Fibroblast of skin of right quadriceps (primary cell): ENCODE results near the gene THOC7.
A peak's percentile ranks its signal among the peaks of the same experiment; 100 is the strongest.

ENCODE experiments used
- DNase-seq: peaks from one replicate; pipeline ENCODE4 v3.0.0-alpha.2; 2013

The THOC7 gene

DNA sequence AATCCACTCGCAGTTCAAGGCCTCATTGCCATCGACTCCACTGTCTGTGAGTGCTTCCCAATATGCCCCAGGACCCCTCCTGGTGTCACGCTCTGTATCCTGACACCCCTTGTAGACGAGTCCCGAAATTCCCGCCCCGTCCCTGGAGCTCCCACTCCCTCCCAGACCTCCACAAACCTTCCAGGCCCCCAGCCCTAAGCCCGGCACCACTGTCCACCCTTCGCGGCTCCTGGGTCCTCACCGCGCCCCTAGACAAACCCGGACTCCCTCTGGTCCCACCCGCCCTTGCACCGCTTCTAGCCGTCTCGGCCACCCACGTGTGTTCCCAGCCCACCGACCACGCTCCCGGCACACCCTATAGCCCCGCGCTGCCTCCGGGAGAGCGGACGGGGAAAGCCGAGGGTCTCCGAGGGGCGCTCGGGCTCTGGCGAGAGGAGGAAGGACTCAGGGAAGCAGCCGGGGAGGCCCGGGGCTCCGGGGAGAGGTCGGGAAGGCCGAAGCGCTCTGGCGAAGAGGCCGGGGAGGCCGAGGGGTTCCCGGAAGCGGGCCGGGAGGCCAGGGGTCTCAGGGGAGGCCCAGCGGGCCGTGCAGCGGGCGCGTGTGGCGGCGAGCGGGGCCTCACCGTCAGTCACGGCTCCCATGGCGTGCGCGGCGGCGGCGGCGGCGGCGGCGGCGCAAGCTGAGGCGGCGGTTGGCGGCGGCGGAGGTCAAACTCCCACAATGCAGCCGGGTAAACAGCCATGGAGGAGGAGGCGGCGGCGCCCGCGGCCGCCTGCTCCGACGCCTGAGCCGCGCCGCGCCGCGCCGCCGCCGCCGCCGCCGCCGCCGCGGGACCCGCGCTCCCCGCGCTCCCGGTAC, at the start of gene THOC7, which contains the start of gene ATXN7:
THOC7 (minus strand) TSS at position 656 of the 858 bp plus-strand sequence; CDS start at position 641, 15 bp downstream.
ATXN7 (plus strand) TSS at position 718 of the 858 bp plus-strand sequence. CDS start 48,732 bp downstream, outside the sequence.
- peak; percentile 63 for DNase-seq

DNA sequence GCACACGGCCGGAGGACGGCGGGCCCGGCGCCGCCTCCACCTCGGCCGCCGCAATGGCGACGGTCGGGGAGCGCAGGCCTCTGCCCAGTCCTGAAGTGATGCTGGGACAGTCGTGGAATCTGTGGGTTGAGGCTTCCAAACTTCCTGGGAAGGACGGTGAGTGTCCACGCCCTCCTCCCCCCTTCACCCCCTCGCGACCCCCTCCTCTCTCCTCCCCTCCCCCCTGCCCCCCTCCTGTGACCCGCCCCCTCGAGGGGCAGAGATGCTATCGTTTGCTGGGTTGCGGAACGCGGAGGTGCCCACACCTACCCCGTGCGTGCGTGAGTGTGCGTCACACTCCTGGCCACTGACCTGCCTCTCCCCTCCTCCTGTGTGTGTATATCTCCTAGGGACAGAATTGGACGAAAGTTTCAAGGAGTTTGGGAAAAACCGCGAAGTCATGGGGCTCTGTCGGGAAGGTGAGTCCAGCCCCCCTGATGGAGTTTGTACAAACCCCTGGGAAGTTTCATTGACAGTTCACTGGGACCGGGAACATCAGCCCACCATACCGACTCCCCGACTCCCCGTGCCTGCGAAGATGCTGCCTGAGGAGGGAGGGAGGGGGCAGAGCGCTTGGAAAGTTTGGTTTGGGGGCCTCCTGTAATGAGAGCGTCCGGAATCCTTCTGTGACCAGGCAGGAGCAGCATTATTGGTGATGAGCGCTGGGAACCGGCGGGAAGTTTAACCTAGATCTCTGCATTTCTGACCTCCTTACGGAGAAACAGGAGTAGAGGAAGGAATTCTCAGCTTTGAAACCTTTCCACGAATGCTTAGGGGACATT, 49.4 kb upstream of the THOC7 start:
- peak; percentile 48 for DNase-seq

DNA sequence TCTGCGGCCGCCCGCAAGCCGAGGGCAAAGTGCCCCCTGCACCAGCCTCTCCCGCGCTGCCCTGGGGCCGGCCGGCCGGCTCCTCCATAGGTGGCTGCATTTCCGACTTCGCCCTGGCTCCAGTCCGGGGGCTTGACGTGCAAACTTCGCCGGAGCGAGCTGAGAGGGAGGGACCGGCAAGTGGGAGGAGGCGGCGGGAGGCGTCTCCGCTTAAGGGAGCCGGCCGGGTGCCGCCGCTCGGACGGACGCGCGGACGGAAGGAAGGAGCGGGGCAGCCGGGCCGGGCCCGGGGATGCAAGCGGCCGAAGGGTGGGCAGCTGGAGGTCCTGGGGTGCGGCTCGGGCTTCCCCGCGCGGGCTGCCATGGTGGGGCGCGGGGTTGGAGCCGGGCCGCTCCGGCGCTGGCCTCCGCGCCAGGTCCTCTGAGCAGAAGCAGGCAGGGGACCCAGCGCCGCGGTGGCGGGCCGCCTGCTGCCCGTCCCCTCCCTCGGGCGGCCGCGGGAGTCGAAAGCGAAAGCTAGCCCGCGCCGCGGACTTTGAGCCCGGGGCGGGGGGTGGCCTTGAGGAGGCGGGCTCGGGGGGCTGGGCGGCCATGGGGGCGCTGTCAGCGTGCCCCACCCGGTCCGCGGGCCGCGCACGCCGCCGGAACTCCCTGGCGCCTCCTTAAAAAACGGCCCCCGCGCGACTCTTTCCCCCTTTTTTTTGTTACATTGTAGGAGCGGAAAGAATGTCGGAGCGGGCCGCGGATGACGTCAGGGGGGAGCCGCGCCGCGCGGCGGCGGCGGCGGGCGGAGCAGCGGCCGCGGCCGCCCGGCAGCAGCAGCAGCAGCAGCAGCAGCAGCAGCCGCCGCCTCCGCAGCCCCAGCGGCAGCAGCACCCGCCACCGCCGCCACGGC, 48.5 kb upstream of the THOC7 start, which contains the start of gene SCAANT1:
SCAANT1 (minus strand) TSS at position 511 of the 895 bp plus-strand sequence.
- peak; percentile 90 for DNase-seq

DNA sequence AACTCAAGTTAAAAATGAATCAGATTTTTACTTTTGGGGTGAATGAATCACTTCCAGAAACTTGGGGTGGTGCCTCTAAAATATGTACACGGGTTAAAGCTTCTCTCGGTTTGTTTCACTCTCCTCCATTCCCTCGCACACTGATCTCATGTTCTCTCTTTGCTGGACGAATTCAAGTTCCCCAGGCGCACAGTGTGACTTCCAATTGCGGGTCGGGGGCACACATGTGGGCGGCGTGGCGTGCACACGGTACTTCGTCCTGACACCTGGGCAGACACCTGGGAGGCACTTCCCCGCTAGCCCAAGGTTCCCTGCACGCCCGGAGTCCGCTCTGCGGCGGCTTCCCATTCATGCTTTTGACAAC, 47.9 kb upstream of the THOC7 start:
- DNase-seq, result no peak

DNA sequence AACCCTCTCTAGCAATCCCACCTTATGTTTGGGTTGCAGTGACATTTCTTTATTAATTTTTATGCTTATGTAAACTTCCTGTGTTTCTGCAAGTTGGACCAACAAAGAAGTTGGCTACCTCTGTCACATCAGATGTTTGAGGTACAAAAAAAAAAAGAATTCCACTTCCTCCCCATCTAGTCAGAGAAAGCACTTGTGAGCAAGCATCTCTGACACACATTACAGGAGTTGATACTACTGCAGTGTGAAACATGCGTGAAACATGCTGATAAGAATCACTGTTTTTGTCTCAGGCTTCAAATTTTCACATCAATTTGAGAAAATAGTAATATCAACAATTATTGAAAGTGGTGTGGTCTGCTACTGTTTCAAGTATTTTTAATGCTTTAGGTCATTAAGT, 47.3 kb upstream of the THOC7 start:
- DNase-seq, result no peak

DNA sequence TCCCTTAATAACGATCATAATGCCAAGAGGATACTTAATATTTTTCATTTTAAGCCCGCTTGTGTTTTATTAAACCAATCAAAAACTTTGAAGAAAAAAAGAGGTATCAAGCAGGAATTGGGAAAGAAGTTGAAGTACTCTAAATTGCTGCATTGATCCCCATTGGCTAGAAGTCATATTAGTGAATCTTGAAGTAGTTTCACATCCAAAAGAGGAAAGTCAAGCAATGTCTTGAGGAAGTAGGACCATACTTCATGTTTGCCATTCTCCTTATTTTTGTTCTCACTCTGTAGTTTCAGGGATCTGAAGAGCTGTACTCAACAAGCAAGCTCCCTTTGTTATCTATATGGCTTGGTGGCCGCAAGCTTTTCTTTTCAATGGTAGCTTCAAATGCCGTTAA, 46.4 kb upstream of the THOC7 start:
- DNase-seq, result no peak

DNA sequence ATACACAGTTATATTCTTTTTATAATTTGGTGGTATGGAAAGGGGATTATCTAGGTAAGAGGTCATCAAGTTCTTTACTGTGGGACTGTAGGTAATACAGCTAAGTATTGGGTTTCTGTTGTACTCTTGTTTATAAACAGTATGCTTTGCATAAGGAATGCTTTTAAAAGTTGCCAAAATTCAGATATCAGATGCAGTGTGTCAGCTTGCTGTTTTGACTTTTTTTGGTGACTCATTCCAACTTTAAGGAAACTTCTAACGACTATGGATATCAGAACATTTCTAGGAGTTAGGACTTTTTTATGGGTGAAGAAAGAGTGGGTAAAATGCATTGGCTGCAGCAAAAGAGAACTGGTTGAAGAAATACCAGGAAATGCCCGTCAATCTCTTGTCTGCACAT, 45.8 kb upstream of the THOC7 start:
- no peak for DNase-seq

DNA sequence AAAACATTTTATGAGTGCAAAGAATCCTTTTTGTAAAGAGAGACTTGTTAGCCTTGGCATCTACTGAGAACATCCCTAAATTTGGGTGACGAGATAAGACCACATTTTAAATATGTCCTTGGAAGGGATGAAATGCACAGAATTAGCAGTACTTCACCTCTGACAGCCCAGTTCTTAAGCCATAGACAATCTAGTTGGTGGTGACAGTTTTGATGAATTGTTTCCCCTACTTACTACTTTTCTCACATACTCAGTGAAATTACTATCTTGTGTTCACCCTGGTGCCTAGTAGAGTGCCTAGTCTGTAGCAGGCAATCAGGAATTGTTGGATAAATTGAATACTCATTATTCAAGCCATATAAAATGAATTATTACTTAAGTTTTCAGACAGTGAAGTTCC, 45.2 kb upstream of the THOC7 start:
- no peak for DNase-seq

DNA sequence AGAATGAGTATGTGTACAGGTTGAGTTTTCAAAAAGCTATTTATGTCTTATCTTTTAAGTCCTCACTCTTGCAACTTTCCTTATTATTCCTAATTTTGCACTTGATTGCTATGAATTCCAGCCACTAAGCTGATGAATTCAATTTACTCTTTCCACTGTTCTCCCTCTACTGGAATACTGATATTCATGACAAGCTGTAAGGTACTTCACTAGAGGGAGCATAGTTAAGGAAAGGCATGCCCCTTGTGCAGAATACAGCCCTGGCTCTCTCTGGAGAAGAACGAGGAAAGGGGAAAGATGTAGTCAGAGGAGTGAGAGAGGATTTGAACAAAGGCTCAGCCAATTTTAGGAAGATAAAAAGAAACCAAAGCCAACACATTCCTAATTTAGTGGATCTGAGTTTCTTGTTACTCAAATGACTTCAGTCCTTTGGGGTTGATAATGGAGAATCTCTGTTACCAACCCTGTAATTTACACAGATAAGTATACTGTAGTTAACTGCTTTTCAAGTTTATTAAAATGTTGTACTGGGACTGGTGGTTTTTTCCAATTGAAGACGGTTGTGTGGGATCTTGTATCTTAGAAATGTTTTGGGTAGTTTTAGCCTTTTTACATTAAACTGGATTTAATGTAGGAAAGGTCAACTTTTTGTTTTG, 44.6 kb upstream of the THOC7 start:
- DNase-seq, result peak; percentile 30

DNA sequence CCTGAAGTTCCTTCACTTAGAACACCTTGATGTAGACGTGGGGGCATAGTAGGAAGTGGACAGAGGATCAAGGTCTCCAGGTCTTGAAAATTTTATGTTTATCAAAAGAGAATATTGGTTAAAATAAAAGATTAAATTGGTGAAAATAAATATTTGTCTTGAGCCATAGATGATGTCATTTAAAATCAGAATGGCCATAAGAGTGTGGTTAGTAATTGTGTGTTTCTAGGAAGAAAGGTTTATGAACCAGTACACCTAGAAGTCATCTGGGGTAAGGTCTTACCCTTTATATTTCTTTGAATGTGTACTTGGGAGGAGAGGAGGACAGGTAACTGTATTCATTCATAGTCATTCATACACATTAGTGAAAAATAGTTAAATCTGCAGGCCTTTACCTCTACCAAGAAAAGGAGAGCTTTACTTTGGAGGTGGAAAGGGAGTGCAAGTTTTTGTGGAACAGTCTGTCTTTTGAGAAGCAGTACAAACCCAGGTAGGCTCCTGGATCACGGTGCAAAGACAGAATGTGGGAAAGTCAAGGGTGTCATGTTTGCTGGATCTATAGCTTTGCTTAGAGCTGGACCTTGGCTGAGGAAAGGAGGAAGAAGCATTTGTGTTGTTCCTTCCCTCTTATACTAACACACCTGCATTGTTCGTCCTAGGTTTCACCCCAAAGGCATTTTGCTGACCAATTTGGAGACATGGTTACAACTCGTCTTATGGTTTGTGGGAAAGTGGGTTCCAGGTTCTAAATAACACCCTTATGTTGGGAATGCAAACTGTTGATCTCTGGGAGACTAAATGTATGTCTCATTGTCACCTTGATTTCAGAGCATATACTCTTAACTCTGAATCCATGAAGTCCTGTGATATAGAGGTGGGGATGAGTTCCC, 42.4 kb upstream of the THOC7 start:
- no peak for DNase-seq

DNA sequence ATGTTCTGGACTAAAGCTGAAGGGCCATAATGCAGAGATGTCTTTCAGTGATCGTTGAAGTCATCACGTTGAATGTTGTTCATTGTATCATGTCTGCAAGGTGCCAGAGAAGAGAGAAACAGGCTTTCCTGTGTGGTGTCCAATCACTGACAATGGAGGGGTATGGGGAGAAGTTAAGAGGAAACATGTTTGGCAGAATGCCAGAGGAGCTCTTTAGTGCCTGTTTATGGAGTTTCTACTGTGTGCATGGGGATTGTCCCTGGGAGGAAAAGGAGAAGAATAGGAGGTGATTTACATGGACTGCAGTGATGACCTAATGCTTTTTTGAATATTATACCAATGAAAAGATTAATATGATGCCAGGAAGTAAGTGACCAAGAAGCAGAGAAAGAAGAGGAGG, 36.9 kb upstream of the THOC7 start:
- DNase-seq, result no peak

DNA sequence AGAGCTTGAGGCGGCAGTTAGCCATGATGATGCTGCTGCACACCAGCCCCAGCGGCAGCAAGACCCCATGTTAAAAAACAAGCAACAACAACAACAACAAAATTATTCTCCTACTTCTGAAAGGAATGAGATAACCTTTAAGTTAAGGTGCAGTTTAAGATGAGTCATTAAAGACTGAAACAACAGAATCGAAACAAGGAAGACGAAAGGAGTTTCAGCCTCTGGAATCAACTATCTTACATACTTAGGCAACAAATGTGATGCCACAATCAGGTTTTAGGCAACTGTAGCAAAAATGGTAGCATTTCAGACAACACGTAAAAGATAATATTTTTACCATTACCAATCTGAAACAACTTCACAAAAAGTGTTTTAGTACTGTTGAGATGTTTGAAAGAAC, 36.4 kb upstream of the THOC7 start:
- DNase-seq, result no peak

DNA sequence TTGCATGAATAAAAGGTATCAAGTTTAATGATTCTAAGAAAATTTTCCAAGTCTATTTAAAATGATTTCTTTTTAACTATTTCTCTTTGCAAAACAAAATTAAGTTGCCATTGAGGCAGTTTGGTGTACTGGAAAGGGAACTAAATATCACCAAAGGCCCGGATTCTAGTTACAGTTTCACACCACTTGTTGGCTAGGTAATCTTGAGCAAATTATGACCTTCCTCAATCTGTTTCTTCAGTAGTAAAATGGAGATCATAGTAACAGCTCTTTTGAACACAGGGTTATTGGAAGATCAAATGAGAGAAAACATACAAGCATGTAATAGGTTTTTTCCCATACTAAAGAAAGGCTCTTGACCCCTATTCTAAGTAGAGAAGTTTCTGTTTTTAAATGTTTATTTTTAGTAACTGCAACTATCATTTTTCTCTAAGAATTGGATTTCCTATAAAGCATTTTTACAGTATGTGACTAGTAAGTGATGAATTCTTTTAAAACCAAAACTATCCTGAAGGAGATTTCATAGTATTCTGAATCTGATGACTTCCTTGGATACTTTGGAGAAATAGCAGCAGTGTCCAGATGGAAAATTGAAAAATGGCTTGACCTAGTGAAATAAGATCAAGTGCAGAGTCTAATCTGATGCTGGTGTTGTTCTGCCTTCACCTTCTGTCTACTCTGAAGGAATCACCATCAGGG, 32.9 kb upstream of the THOC7 start:
- peak; percentile 25 for DNase-seq

DNA sequence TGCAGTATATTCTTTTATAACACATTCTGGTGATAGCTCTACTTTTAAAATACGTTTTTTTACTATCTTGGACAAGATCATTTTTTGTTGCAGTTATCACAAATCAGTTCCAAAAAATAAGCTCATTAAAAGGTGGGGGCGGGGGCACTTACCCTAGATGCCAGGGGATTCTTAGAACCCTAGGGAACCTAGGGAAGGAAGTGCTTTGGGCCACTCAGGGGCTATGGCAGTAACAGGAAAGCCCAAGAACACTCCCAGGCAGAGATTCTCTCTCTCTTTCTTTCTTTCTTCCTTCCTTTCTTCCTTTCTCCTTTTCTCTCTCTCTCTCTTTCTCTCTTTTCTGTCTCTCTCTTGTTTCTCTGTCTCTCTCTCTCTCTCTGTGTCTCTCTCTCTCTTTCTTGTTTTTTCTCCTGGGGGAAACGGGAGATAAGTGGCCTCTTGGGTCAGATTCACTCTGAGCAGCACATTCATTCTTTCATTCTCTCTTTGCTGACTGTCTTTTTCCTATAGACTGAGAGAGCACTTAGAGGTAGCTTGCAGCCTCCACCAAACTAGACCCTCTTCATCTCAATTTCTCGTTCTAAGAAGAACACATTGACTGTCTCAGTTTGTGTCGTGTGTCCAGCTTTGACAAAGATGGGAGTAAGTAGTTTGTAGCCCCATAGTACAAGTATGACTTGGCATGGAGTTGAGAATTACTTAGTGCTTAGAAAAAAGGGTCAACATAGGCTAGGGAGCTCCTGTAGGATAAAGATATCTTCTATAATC, 32.0 kb upstream of the THOC7 start:
- DNase-seq, result no peak

DNA sequence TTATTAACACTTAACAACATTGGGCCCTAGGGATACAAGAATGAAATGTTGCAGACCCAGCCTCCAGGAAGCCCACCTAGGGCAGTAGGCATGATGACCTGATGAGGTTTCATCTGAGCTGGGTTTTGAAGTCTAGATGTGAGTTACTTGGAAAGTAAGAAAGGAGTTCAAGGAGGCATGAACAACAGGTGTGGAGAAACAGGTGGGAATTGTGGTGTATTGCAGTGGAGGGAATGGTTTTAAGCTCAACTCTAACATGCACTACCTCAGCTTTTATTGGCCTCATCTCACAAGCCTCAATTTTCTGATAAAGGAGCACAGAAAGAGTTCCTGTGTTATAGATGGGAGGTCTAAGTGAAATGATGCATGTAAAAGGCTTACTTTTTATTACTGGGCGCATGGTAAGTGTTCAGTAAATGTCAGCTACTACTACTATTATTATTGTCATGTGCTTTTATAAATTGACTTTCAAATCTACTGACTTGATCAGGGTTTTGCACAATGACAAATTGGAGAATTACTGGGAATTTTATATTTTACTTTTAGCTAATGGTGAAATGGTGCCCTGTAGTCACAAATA, 29.3 kb upstream of the THOC7 start:
- no peak for DNase-seq

DNA sequence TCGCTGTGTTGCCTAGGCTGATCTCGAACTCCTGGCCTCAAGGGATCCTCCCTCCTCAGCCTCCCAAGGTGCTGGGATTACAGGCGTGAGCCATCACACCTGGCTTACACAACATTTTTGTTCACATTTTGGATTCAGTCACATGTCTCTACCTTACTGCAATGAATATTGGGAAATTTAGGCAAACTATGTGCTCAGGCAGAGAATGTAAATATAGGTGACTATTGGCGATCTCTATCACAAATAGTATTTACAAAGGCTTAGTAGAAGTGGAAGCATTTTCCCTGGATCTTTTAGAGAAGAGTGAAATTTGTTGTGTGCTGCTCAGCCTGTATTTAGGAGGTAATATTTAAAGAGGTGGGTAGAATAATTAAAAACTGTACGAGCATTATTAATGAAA, 27.9 kb upstream of the THOC7 start:
- DNase-seq, result no peak

DNA sequence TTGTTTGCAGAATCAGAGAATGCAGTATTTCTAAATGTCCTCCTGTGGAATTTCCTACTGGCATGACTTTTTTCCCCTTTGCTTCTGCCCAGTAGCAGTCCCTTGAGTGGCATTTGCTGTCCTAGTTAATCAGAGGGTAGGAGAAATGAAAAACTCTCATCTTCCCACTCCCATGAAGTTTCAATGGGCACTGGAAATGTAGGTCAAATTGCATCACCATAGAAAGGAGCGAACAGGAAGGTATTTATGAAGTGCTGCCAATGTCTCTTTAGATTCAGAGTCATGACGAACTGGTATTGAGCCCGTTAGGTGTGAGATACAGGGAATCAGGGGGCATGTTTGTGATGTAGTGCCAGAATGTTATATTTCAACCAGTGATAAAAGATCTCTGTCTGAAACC, 23.3 kb upstream of the THOC7 start:
- DNase-seq, result no peak

DNA sequence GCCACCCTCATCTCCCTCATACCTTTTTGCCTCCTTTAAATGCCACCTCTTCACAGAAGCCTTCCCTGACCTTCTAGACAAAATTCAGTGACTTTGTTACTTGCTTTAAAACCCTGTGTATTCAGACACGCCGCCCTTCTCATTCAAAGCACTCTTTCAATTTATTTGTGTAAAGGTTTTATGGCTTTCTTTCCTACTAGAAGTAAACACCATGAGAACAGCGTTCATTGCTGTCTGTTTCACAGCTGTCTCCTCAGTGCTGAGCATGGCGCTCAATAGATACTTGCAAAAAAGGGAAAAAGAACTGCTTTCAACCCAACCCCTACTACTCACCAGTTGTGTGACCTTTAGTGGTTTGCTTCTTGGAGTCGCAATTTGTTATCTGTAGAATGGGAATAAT, 17.0 kb upstream of the THOC7 start:
- DNase-seq, result no peak

DNA sequence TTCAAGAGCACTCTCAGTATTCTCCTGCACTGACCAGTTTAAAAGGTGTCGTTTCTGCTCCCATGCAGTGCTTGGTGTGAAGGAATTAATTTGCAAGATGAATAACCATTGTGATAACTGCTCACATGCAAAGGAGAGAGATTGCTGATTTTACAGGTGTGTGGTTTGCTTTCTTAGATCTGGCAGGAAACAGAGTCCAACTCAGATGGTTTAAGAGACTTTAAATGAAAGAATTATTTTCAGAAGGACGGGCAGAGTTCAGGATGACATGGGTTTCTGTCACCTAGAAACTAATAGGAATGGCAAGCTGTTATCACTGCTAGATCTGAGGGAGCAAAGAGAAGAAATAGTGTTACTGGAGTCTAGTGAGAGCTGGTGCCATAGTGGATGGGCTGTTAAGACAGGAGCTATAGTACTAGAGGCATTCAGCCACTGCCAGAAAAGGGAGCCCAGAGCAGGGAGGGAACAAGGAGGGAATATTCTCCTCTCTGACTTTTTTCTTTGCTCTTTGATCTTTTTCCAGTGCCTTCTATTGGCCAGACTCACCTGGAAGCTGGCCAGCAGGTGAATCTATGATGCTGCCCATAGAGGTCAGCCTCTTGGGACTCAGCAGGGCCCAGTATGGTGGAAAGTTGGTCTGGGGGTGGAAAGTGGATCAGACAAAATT, 14.9 kb upstream of the THOC7 start:
- DNase-seq, result no peak
